HepG2 (cell line): ENCODE data around the gene BPI. TPM values are rescaled to one million over a fixed set of nuclear protein-coding genes. Genes with fewer than 3 reads are reported as not detected.
A peak's percentile ranks its signal among the peaks of the same experiment; 100 is the strongest.

Experiments used
- CEBPG ChIP-seq: IDR thresholded peaks from 2 replicates; pipeline ENCODE4 v1.6.1; 2016
- DPF2 ChIP-seq: sonication (generic); formaldehyde crosslinking; IDR thresholded peaks from 2 replicates; pipeline ENCODE4 v1.4.0; 2020; ENCODE audit warnings: mild to moderate bottlenecking, low read depth, missing genetic modification reagents, borderline replicate concordance
- MED13 ChIP-seq: sonication (generic); formaldehyde crosslinking; IDR thresholded peaks from 2 replicates; pipeline ENCODE4 v1.5.0; 2020; ENCODE audit warnings: missing genetic modification reagents
- MIXL1 ChIP-seq: IDR thresholded peaks from 2 replicates; pipeline ENCODE4 v1.6.1; 2016
- MYC ChIP-seq: sonication (generic); formaldehyde crosslinking; IDR thresholded peaks from 2 replicates; pipeline ENCODE4 v1.9.0; 2021; ENCODE audit warnings: missing genetic modification reagents, borderline replicate concordance
- MZF1 ChIP-seq: sonication (generic); formaldehyde crosslinking; IDR thresholded peaks from 2 replicates; pipeline ENCODE4 v1.8.1; 2023; ENCODE audit warnings: mild to moderate bottlenecking, missing genetic modification reagents, borderline replicate concordance
- SKI ChIP-seq: fragments of 450-650 bp; IDR thresholded peaks from one replicate; pipeline ENCODE4 v1.6.1; 2018; ENCODE audit warnings: mild to moderate bottlenecking; ENCODE audit not compliant: partially characterized antibody
- WIZ ChIP-seq: sonication (generic); formaldehyde crosslinking; IDR thresholded peaks from 2 replicates; pipeline ENCODE4 v1.5.1; 2020; ENCODE audit warnings: mild to moderate bottlenecking, missing genetic modification reagents
- XRCC5 ChIP-seq: fragments of 200-400 bp; formaldehyde crosslinking; optimal IDR thresholded peaks from 2 replicates; pipeline ENCODE3; 2017; ENCODE audit warnings: mild to moderate bottlenecking, low read length
- ZKSCAN5 ChIP-seq: sonication (generic); formaldehyde crosslinking; IDR thresholded peaks from 2 replicates; pipeline ENCODE4 v1.5.1; 2020; ENCODE audit warnings: mild to moderate bottlenecking, missing genetic modification reagents
- ZNF17 ChIP-seq: sonication (generic); formaldehyde crosslinking; IDR thresholded peaks from 2 replicates; pipeline ENCODE4 v1.5.0; 2020; ENCODE audit warnings: mild to moderate bottlenecking, missing genetic modification reagents
- ZNF180 ChIP-seq: sonication (generic); formaldehyde crosslinking; IDR thresholded peaks from 2 replicates; pipeline ENCODE4 v1.4.0; 2020; ENCODE audit warnings: low read depth, missing genetic modification reagents, borderline replicate concordance
- ZNF460 ChIP-seq: sonication (generic); formaldehyde crosslinking; IDR thresholded peaks from 2 replicates; pipeline ENCODE4 v1.5.1; 2020; ENCODE audit warnings: missing genetic modification reagents, mild to moderate bottlenecking, borderline replicate concordance
- ZNF530 ChIP-seq: sonication (generic); formaldehyde crosslinking; IDR thresholded peaks from 2 replicates; pipeline ENCODE4 v1.5.0; 2020; ENCODE audit warnings: low read depth, mild to moderate bottlenecking, missing genetic modification reagents
- ZSCAN21 ChIP-seq: sonication (generic); formaldehyde crosslinking; IDR thresholded peaks from 2 replicates; pipeline ENCODE4 v1.8.0; 2022; ENCODE audit warnings: mild to moderate bottlenecking, missing genetic modification reagents, moderate library complexity, borderline replicate concordance
- ZSCAN22 ChIP-seq: sonication (generic); formaldehyde crosslinking; IDR thresholded peaks from 2 replicates; pipeline ENCODE4 v1.4.0; 2020; ENCODE audit warnings: mild to moderate bottlenecking, missing genetic modification reagents
- polyA plus RNA-seq, 8 experiments: library from polyadenylated mRNA; depleted of rRNA in 3 of 8; stranded (reverse) in 7 of 8; unstranded in 1 of 8; fragments of >200 nt; fragmentation: Illumina TruSeq in 4 of 8; extraction: Trizol in 4 of 8; gene quantifications; 2 replicates each; pipeline versions ENCODE4 v1.2.1 to v1.2.3, GENCODE V29; 2011 to 2016; ENCODE audit warnings: low read depth in 4 of 8, missing spikeins in 1 of 8, mixed read lengths in 1 of 8; ENCODE audit not compliant: insufficient read depth in 1 of 8
- total RNA-seq, 5 experiments: library from RNA; depleted of rRNA; stranded (reverse); fragments of >200 nt; fragmentation: Illumina TruSeq; extraction: Trizol; gene quantifications; 2 replicates each; pipeline ENCODE4 v1.2.3, GENCODE V29; 2016; ENCODE audit warnings: low read depth in 1 of 5
- TF ChIP-seq, protein P1 (sequence below): sonication (generic); formaldehyde crosslinking; IDR thresholded peaks from 2 replicates; pipeline ENCODE4 v1.5.1; 2020; ENCODE audit warnings: missing genetic modification reagents, mild to moderate bottlenecking, borderline replicate concordance
- TF ChIP-seq, protein P2 (sequence below): sonication (generic); formaldehyde crosslinking; IDR thresholded peaks from 2 replicates; pipeline ENCODE4 v1.4.0; 2020; ENCODE audit warnings: mild to moderate bottlenecking, missing genetic modification reagents
- TF ChIP-seq, protein P3 (sequence below): sonication (generic); formaldehyde crosslinking; IDR thresholded peaks from 2 replicates; pipeline ENCODE4 v1.8.1; 2023; ENCODE audit warnings: mild to moderate bottlenecking, missing genetic modification reagents
- TF ChIP-seq, protein P4 (sequence below): sonication (generic); formaldehyde crosslinking; IDR thresholded peaks from 2 replicates; pipeline ENCODE4 v1.8.1; 2023; ENCODE audit warnings: mild to moderate bottlenecking, inconsistent platforms, moderate library complexity, missing genetic modification reagents, borderline replicate concordance
- TF ChIP-seq, protein P5 (sequence below): IDR thresholded peaks from 2 replicates; pipeline ENCODE4 v1.6.1; 2016
- TF ChIP-seq, protein P6 (sequence below): sonication (generic); formaldehyde crosslinking; IDR thresholded peaks from 2 replicates; pipeline ENCODE4 v1.8.0; 2022; ENCODE audit warnings: missing genetic modification reagents, mild to moderate bottlenecking, borderline replicate concordance
- TF ChIP-seq, protein P7 (sequence below): sonication (generic); formaldehyde crosslinking; IDR thresholded peaks from 2 replicates; pipeline ENCODE4 v1.4.0; 2020; ENCODE audit warnings: missing genetic modification reagents, low read depth, mild to moderate bottlenecking, borderline replicate concordance

BPI gene
- total and polyA plus RNA-seq, 2 of the 13 experiments (the other 11 are each of a cell fraction or from before 2014, with no cell fraction given): not detected

DNA sequence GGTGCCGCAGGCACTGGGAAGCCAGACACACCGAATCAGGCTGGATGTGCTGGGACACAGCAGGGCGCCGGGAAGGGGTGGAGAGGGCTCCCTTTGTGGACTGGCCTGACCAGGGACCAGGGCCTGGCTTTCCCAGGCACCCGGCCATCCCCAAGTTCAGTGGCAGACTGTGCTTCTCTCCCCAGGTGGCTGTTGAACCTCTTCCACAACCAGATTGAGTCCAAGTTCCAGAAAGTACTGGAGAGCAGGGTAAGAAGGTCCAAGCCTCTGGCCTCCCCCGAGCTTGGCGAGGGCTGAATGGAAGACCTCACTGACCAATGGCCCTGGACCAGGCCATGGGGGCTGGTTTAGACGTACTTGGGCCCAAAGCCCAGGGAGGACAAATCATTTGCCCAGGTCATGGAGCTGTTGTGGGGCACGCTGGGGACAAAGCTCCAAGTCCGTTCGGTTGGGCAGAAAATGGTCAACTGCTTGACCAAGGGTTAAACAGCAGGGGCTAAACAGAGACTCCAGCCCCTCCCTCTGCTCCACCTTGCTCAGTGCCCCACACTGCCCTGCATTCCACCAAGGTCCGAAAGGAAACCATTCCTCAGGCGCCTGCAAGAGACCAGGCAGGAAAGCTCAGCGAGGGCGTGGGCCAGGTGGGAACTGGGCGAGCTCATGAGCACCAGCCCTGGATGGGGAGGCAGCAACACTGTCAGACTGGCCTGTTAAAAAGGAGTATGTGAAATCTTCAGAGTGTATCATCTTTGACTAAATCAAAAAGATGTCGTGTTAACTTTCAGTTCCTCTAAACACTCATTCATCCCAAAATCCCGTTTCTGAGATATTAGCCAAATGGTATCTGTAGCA, 51.4 kb downstream of the BPI start (continued):
- TF ChIP-seq, protein P1, sequence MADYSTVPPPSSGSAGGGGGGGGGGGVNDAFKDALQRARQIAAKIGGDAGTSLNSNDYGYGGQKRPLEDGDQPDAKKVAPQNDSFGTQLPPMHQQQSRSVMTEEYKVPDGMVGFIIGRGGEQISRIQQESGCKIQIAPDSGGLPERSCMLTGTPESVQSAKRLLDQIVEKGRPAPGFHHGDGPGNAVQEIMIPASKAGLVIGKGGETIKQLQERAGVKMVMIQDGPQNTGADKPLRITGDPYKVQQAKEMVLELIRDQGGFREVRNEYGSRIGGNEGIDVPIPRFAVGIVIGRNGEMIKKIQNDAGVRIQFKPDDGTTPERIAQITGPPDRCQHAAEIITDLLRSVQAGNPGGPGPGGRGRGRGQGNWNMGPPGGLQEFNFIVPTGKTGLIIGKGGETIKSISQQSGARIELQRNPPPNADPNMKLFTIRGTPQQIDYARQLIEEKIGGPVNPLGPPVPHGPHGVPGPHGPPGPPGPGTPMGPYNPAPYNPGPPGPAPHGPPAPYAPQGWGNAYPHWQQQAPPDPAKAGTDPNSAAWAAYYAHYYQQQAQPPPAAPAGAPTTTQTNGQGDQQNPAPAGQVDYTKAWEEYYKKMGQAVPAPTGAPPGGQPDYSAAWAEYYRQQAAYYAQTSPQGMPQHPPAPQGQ (CRISPR knock-in tag): no peak
- TF ChIP-seq ZKSCAN5 (CRISPR knock-in tag) (no peak), ZNF17 (CRISPR knock-in tag) (no peak), DPF2 (CRISPR knock-in tag) (no peak), MZF1 (CRISPR knock-in tag) (no peak), WIZ (CRISPR knock-in tag) (no peak), ZSCAN22 (CRISPR knock-in tag) (no peak), ZNF530 (CRISPR knock-in tag) (no peak), ZNF460 (no peak), CEBPG (CRISPR knock-in tag) (no peak), MIXL1 (no peak), MED13 (CRISPR knock-in tag) (no peak), ZSCAN21 (CRISPR knock-in tag) (0 out of 2 replicates have a peak, but pooled peaks have one; percentile 21), MYC (CRISPR knock-in tag) (no peak), ZNF180 (CRISPR knock-in tag) (no peak), SKI (no peak), XRCC5 (no peak)
- TF ChIP-seq, protein P2, sequence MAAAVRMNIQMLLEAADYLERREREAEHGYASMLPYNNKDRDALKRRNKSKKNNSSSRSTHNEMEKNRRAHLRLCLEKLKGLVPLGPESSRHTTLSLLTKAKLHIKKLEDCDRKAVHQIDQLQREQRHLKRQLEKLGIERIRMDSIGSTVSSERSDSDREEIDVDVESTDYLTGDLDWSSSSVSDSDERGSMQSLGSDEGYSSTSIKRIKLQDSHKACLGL (CRISPR knock-in tag): no peak
- TF ChIP-seq, protein P3, sequence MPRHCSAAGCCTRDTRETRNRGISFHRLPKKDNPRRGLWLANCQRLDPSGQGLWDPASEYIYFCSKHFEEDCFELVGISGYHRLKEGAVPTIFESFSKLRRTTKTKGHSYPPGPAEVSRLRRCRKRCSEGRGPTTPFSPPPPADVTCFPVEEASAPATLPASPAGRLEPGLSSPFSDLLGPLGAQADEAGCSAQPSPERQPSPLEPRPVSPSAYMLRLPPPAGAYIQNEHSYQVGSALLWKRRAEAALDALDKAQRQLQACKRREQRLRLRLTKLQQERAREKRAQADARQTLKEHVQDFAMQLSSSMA (CRISPR knock-in tag): 0 out of 2 replicates have a peak, but pooled peaks have one; percentile 37
- TF ChIP-seq, protein P4, sequence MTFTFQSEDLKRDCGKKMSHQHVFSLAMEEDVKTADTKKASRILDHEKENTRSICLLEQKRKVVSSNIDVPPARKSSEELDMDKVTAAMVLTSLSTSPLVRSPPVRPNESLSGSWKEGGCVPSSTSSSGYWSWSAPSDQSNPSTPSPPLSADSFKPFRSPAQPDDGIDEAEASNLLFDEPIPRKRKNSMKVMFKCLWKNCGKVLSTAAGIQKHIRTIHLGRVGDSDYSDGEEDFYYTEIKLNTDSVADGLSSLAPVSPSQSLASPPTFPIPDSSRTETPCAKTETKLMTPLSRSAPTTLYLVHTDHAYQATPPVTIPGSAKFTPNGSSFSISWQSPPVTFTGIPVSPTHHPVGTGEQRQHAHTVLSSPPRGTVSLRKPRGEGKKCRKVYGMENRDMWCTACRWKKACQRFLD (CRISPR knock-in tag): no peak
- TF ChIP-seq, protein P5, sequence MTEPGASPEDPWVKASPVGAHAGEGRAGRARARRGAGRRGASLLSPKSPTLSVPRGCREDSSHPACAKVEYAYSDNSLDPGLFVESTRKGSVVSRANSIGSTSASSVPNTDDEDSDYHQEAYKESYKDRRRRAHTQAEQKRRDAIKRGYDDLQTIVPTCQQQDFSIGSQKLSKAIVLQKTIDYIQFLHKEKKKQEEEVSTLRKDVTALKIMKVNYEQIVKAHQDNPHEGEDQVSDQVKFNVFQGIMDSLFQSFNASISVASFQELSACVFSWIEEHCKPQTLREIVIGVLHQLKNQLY (CRISPR knock-in tag): no peak
- TF ChIP-seq, protein P6, sequence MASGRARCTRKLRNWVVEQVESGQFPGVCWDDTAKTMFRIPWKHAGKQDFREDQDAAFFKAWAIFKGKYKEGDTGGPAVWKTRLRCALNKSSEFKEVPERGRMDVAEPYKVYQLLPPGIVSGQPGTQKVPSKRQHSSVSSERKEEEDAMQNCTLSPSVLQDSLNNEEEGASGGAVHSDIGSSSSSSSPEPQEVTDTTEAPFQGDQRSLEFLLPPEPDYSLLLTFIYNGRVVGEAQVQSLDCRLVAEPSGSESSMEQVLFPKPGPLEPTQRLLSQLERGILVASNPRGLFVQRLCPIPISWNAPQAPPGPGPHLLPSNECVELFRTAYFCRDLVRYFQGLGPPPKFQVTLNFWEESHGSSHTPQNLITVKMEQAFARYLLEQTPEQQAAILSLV (CRISPR knock-in tag): peak; percentile 45; the same call in 1 of the 2 replicates
- TF ChIP-seq, protein P7, sequence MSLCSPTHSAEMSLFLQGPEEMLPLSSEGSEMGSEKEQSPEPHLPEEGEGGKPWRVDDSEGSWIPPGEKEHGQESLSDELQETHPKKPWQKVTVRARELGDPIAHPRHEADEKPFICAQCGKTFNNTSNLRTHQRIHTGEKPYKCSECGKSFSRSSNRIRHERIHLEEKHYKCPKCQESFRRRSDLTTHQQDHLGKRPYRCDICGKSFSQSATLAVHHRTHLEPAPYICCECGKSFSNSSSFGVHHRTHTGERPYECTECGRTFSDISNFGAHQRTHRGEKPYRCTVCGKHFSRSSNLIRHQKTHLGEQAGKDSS (CRISPR knock-in tag): no peak
